ENCODE data around the gene CEND1. TPM values are rescaled to one million over a fixed set of nuclear protein-coding genes. Genes with fewer than 3 reads are reported as not detected.

Gene CEND1
- total RNA-seq, 2 experiments from 2014 or later: 0.68 to 1.1 TPM

- Mint-ChIP-seq H3K9me3 (no peaks in the 10 kb centered on the region), H3K27me3 (no peaks in the 10 kb centered on the region), H3K27ac (no peak overlapping the region), H3K4me3 (no peak overlapping the region), H3K4me1 (ENCODE audit: low read depth) (peaks cover 8% of the 10 kb centered on the region), H3K36me3 (peaks cover 15% of the 10 kb centered on the region)
- no peak for DNase-seq
- POLR2A ChIA-PET: interaction anchor here (1.2 to 1.4 kb wide), 2 partner anchors 15 to 42 kb away, joined by 3 to 4 read pairs; no protein-coding TSS in a partner anchor
- intact Hi-C loops (cut with micrococcal nuclease): loop anchor here (10.0 kb wide), 1 partner anchor 376 kb away; the partner anchor contains the start of gene SIGIRR
- CTCF ChIA-PET: no interaction called here
Measured at GRCh38 chr11:790721-791564, 1.1 kb upstream of the CEND1 start.

GRCh38 chr11:788953-789940 is 643 bp downstream of the CEND1 start:
- POLR2A ChIA-PET: interaction anchor here (0.9 to 1.4 kb wide), 4 partner anchors 11 to 41 kb away, joined by 3 to 5 read pairs (median 4); partner anchors contain the start of gene GATD1
- CTCF ChIA-PET: interaction anchor here (1.0 kb wide), 1 partner anchor 20 kb away, joined by 3 read pairs; no protein-coding TSS in a partner anchor
- Mint-ChIP-seq H3K36me3 (peaks cover 12% of the 10 kb centered on the region), H3K9me3 (no peaks in the 10 kb centered on the region), H3K27ac (no peak overlapping the region), H3K4me3 (peak overlapping the region; percentile 46), H3K27me3 (no peaks in the 10 kb centered on the region), H3K4me1 (ENCODE audit: low read depth) (no peaks in the 10 kb centered on the region)
- no peak for DNase-seq
- intact Hi-C loops (cut with micrococcal nuclease): no loop called here

DNA sequence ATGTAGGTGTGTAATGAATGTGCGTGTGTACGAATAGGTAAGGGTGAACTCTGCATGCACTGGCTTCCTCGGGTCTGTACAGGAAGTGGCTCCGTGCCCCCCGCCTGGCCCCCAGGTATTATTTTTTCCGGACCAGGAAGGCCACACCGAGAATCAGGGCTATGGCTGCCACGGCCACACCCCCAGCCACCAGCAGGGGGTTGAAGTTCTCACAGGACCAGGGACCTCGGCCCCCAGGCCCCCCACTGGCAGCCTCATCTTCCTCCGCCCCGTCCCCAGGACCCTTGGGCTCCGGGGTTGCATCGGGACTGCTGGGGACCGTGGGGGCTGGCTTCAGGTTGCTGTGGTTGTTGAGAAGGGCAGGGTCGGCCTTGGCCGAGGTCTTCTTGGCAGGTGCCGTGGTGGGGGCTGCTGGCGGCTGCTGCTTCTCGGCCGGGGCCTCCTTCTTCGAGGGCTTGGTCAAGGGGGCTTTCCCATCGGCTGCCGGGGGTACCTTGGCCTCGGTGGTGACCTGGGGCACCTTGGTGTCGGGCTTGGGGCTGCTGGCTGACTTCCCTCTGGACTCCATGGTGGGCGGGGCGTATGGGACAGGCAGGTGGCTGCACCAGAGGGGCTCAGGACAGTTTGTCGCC is 1.8 kb downstream of the CEND1 start:
- POLR2A ChIA-PET: no interaction called here
- CTCF ChIA-PET: no interaction called here

GRCh38 chr11:787084-787675 is 2.7 kb downstream of the CEND1 start:
- no peaks in the 10 kb centered on the region for H3K9me3 Mint-ChIP-seq
- H3K4me3 Mint-ChIP-seq: no peak overlapping the region
- no peaks in the 10 kb centered on the region for H3K27me3 Mint-ChIP-seq
- intact Hi-C loops (cut with micrococcal nuclease): no loop called here
- H3K4me1 Mint-ChIP-seq (ENCODE audit: low read depth): no peaks in the 10 kb centered on the region
- peaks cover 11% of the 10 kb centered on the region for H3K36me3 Mint-ChIP-seq
- no peak for DNase-seq
- CTCF ChIA-PET: no interaction called here
- no peak overlapping the region for H3K27ac Mint-ChIP-seq
- POLR2A ChIA-PET: no interaction called here

More for the DNA sequence above, 1.8 kb downstream of the CEND1 start:
- H3K9me3 Mint-ChIP-seq: no peaks in the 10 kb centered on the region
- H3K27me3 Mint-ChIP-seq: no peaks in the 10 kb centered on the region
- no peak overlapping the region for H3K27ac Mint-ChIP-seq
- no peak for DNase-seq
- intact Hi-C loops (cut with micrococcal nuclease): no loop called here
- no peaks in the 10 kb centered on the region for H3K4me1 Mint-ChIP-seq (ENCODE audit: low read depth)
- H3K36me3 Mint-ChIP-seq: peaks cover 12% of the 10 kb centered on the region
- H3K4me3 Mint-ChIP-seq: no peak overlapping the region

- ChIA-PET CTCF (no interaction called here), POLR2A (no interaction called here)
- Mint-ChIP-seq H3K4me3 (no peak overlapping the region), H3K27me3 (no peaks in the 10 kb centered on the region), H3K4me1 (ENCODE audit: low read depth) (no peaks in the 10 kb centered on the region), H3K27ac (no peak overlapping the region), H3K36me3 (peaks cover 9% of the 10 kb centered on the region), H3K9me3 (no peaks in the 10 kb centered on the region)
- intact Hi-C loops (cut with micrococcal nuclease): no loop called here
- DNase-seq: no peak
Measured at GRCh38 chr11:786235-787083, 3.4 kb downstream of the CEND1 start.

- no peak overlapping the region for H3K4me3 Mint-ChIP-seq
- H3K27ac Mint-ChIP-seq: no peak overlapping the region
- H3K9me3 Mint-ChIP-seq: no peaks in the 10 kb centered on the region
- no peaks in the 10 kb centered on the region for H3K27me3 Mint-ChIP-seq
- intact Hi-C loops (cut with micrococcal nuclease): no loop called here
- ChIA-PET CTCF (no interaction called here), POLR2A (no interaction called here)
- peaks cover 5% of the 10 kb centered on the region for H3K36me3 Mint-ChIP-seq
- peaks cover 10% of the 10 kb centered on the region for H3K4me1 Mint-ChIP-seq (ENCODE audit: low read depth)
- no peak for DNase-seq
Measured at GRCh38 chr11:783581-784015, 6.3 kb downstream of the CEND1 start.

DNA sequence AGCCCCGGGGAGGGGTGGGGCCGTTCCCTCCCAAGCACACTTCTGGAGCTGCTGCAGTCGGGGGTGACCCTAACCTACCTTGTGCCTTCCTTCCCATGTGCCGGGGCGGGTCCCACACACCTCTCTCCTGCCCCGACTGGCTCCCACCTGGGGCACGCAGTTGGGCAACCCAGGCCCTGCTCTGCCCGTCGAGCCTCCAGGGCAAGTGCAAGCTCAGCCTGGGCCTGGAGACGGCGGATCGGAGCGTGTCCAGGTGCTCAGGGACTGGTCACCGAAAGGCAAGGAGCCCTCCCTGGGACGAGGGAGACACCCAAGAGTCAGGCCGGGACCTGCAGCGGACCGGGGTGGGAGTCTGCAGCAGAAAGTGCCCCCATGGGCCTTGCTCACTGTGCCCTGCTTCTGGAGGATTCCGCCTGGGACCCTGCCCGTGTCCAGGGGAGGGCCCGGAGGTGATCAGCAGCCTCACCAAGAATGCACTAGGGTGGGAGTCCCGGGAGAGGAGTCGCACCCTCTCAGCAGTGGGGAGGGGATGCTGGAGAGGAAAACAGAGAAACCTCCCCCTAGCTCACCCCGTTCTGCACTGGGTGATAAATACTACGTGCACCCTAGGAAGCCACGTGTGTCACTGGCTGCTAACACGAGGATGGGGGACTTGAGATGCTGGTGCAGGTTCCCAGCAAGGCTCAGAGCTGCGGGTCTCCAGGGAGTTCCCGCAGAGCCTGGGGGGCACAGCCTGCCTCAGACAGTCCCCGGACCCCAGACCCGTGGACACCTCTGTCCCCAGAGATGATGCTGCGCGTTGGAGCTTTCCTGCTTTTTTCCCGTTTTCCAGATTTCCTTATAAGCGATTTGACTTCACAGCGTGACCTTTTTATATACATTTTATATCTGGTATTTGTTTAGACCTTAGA is 7.4 kb downstream of the CEND1 start:
- Mint-ChIP-seq H3K4me1 (ENCODE audit: low read depth) (peaks cover 10% of the 10 kb centered on the region), H3K27ac (no peak overlapping the region), H3K27me3 (no peaks in the 10 kb centered on the region), H3K4me3 (no peak overlapping the region), H3K36me3 (peaks cover 5% of the 10 kb centered on the region), H3K9me3 (no peaks in the 10 kb centered on the region)
- DNase-seq: no peak
- ChIA-PET CTCF (no interaction called here), POLR2A (no interaction called here)
- intact Hi-C loops (cut with micrococcal nuclease): no loop called here

DNA sequence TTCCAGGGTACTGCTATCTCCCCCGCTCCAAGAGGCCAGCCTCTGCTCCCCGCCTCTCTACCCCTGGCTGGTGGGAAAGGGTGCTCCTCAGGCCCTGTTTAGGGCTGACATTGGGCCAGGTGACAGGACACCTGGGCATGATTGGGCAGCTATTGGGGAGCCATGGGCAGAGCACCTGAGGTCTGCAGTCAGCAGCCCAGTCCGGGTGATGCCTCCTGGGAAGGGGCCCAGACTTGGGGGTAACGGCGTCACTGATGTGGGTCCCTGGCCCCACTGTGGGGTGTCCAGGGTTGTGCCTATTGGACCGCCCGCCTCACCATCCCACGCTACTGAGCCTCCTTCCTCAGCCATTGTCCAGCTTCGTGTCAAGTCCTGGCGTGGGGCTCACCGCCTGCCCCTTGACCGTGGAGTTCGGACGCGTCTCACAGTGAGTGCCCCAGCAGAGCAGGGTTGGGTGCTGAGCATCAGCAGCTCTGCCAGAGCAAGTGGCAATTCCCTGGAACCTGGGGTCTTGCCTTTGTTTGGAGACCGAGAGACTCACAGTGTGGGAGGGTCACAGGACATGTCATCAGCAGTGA is 9.8 kb downstream of the CEND1 start:
- H3K4me3 Mint-ChIP-seq: no peak overlapping the region
- H3K36me3 Mint-ChIP-seq: peaks cover 5% of the 10 kb centered on the region
- peaks cover 19% of the 10 kb centered on the region for H3K4me1 Mint-ChIP-seq (ENCODE audit: low read depth)
- intact Hi-C loops (cut with micrococcal nuclease): no loop called here
- ChIA-PET POLR2A (no interaction called here), CTCF (no interaction called here)
- no peaks in the 10 kb centered on the region for H3K27me3 Mint-ChIP-seq
- no peak overlapping the region for H3K27ac Mint-ChIP-seq
- no peak for DNase-seq
- no peaks in the 10 kb centered on the region for H3K9me3 Mint-ChIP-seq

DNA sequence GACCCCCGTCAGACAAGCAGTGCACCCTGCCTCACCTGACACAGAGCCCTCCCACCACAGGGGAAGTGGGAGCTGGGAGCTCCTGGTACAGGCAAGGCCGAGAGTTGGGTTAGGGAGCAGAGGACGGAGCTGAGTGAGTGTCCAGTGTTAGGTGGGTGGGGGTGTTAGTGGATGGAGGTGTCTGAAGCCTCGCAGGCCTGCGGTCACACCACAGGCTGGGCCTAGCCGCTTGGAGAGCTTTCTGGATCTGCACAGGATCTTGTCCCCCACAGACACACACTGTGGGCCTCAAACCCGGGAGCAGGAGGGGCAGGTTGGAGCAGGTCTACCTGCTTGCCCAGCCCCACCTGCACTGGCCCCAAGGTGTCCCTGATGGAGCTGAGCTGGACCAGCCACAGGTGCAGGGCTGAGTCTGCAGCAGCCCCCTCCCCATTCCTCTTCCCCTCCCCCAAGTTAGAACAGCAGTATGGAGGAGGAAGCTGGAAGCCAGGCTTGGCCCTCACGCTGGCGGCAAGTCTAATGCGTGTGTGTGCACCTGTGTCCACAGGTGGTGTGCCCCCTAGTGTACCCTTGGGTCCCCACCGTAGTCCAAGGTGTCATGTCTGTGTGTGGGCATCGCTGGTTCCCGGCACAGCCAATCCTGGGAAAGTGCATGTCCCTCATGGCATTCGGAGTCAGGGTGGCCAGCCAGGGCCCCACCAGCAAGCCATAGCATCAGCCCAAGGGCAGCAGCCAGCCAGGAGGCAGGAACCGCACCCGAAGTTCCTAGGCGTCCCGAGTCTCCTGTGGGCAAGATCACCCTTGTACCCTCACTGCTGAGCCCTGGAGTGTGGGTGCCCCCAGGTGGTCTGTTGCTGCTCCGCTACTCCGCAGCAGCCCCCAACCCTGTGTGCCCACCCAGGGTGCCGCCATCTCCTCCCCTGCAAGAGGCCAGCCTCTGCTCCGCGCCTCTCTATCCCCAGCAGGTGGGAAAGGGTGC is 10.6 kb downstream of the CEND1 start:
- H3K36me3 Mint-ChIP-seq: peaks cover 5% of the 10 kb centered on the region
- no peak for DNase-seq
- H3K27me3 Mint-ChIP-seq: no peaks in the 10 kb centered on the region
- H3K4me3 Mint-ChIP-seq: peak overlapping the region; percentile 9
- no peak overlapping the region for H3K27ac Mint-ChIP-seq
- intact Hi-C loops (cut with micrococcal nuclease): no loop called here
- POLR2A ChIA-PET: no interaction called here
- no peaks in the 10 kb centered on the region for H3K9me3 Mint-ChIP-seq
- CTCF ChIA-PET: no interaction called here
- H3K4me1 Mint-ChIP-seq (ENCODE audit: low read depth): peaks cover 20% of the 10 kb centered on the region

Measured in activated CD4-positive, alpha-beta memory T cell treated with anti-CD3 and anti-CD28 coated beads for 36 hours (primary cell).